IMR-90 (cell line): ENCODE results near the gene ANKRD35.

Experiments used
- CHD1 ChIP-seq: IDR thresholded peaks from 2 replicates; pipeline ENCODE4 v1.6.1; 2012; ENCODE audit warnings: low read depth, low read length, improper control_type of control experiment
- CTCF ChIP-seq: conservative IDR thresholded peaks from 2 replicates; pipeline ENCODE4 v1.5.1; 2012; ENCODE audit warnings: mild to moderate bottlenecking, low read depth, low read length, improper control_type of control experiment
- ELK1 ChIP-seq: fragments of 150-350 bp; IDR thresholded peaks from 2 replicates; pipeline ENCODE4 v1.6.1; 2016; ENCODE audit warnings: low read depth, mild to moderate bottlenecking, low read length, moderate library complexity, borderline replicate concordance
- MAFK ChIP-seq: IDR thresholded peaks from 2 replicates; pipeline ENCODE4 v1.6.1; 2012; ENCODE audit warnings: low read depth, low read length, improper control_type of control experiment
- MAZ ChIP-seq: IDR thresholded peaks from 2 replicates; pipeline ENCODE4 v1.6.1; 2012; ENCODE audit warnings: low read depth, mild to moderate bottlenecking, low read length, improper control_type of control experiment, moderate library complexity, borderline replicate concordance
- POLR2A ChIP-seq: IDR thresholded peaks from 2 replicates; pipeline ENCODE4 v1.6.1; 2012; ENCODE audit warnings: mild to moderate bottlenecking, low read depth, low read length

GRCh38 chr1:145826030-145826429 lies 59.6 kb downstream of the ANKRD35 start:
- no peak for TF ChIP-seq POLR2A
- TF ChIP-seq CTCF = no peak
- TF ChIP-seq MAFK = no peak
- no peak for TF ChIP-seq CHD1
- no peak for TF ChIP-seq MAZ
- TF ChIP-seq ELK1 = no peak
